SW 1271 (cell line): ENCODE data around the gene FMO1.
A peak's percentile ranks its signal among the peaks of the same experiment; 100 is the strongest.
"Not testable (repeated sequence)": the region's sequence is repeated elsewhere in the genome, so short reads cannot be mapped to it uniquely, and the experiment has no call there.

Source experiments
- DNase-seq, 2 experiments: peaks; one replicate each; lab custom pipeline; 2025; lab: John Stamatoyannopoulos, UW

FMO1 gene

DNA sequence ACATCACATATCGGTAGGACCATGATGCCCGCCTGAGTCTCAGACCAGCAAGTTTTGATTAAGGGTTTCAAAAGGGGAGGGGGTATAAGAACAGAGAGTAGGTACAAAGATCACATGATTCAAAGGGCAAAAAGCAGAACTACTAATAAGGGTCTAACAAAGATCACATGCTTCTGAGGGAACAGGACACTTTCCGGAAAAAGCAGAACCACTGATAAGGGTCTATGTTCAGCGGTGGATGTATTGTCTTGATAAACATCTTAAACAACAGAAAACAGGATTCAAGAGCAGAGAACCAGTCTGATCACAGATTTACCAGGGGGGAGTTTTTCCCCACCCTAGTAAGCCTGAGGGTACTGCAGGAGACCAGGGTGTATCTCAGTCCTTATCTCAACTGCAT lies 12.1 kb upstream of the FMO1 start:
- DNase-seq, result not testable (repeated sequence)

DNA sequence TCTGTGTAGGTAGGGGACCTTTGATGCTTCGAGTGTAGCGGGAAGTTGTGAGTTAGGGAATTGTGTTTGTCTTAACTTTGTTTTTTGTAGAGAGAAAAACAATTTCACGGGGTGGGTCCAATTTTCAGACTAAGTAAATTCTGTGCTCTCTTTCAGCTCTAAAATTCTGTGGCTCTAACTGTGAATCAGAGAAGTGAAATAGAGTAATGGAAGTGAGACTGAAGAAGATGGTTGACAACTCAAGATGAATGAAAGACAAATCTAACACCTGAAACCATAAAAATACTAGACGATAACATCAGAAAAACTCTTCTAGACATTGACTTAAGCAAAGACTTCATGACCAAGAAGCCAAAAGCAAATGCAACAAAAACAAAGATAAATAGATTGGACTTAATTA lies 4.4 kb upstream of the FMO1 start:
- no peak for DNase-seq

DNA sequence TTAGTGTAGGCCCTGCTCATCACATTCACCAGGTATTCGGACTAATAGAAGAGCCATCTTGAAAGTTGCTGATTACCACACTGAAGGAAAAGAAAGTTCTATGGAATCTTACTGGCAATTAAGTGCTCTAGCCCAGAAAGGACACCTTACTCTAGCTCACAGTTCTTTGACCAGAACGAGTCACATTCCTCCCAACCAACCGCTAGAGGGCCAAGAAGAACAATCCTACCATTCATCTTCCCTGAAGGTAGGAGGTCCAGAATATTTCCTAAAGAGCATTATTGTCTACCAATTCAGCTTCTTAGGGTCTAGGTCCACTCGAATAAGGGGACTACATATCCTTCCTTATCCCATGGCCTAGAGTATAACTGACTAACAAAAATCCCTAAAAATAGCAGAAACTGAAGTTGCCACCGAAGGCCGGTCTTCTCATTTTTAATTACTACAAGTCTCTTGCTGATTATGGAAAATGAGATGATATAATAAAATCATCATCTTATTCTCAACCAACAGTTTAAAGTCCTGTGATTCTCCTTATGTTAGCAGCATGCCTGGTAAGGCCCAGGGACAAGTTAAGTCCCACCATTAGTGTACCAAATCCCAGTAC lies 2.7 kb upstream of the FMO1 start:
- DNase-seq, result peak in 1 of 2 experiments; percentile 57

DNA sequence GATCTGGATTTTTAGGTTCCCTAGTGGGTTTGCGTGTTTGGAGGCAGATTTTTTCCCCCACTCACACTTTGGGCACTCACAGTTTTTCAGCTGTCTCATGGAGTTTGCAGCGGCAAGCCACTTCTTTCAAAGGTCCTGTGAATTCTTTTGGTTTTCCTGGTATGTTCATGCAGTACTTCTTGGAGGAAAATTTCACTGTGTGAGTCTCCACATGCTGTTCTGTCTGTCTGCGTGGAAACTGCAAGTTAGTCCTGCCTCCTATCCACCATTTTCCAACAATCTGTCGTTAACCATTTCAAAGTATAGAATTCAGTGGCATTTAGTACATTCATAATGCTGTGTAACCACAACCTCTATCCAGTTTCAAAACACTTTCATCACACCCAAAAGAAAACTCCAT lies 793 bp upstream of the FMO1 start:
- DNase-seq, result no peak

DNA sequence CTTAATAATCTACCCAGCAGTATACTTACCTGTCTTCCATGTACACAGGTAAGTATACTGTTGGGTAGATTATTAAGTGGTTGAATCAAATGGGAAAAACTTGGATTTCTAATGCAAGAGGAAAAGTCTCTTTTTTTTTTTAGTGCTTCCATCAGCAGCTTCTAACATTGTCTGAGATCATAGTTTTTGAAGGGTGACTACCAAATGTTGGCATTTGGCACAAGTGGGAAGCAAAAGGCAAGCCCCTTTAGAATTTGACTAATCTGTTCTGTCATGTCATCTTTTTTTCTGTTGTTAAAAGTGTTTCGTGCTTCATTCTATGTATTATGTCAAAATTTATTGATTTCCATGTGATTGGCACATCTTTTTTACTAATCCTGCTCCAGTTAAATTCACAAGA lies 547 bp downstream of the FMO1 start:
- DNase-seq, result no peak

DNA sequence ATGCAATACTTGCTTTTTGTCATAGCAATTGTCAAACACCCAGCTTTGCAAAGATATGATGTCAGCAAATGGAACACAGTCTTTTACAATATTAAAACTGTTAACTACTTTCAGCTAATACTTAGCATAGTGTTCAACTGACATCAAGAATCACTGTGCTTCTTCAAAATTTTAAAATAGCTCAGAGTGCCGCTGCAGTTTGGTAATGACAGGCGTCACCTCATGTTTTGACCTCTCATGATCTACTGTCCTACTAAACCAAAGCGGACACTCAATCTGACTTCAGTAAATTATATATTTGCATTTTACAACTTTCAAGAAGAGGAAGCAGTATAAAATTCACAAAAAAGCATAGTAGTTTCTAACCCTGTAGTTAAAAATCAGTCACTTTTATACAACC lies 2.0 kb downstream of the FMO1 start:
- DNase-seq, result no peak

DNA sequence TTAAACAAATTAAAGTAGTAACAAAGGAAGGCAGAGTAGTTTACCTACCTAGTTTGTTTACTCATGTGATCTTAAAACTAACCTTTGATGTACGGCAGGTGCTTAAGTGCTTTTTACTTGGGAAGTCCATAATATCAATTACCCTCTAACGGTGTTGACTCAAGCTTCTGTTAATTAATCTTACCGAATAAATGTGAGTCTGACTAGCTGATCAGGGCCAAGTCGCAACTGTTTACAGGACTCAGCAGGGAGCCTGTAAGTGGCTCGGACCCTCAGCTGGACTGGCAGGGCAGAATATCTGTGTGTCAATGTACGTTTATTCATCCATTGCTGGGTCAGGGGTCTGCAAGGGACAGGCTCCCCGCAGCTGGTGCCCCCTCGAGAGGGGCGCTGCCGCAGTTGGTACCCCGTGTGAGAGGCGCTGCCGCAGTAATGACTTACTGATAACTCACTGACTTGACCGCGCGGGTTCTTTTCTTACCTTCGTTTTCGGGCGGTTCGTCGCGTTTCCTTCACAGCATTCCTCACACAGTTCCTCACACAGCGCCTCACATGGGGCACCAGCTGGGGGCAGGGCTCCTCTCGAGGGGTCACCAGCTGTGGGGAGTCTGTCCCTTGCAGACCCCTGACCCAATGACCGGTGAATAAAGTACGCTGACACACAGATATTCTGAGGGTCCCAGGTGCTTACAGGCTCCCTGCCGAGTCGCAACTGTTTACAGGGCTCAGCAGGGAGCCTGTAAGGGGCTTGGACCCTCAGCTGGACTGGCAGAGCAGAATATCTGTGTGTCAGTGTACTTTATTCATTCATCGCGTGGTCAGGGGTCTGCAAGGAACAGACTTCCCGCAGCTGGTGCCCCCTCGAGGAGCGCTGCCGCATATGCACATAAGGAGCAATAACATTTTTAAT lies 3.0 kb downstream of the FMO1 start:
- DNase-seq, result peak in 1 of 2 experiments; percentile 4

DNA sequence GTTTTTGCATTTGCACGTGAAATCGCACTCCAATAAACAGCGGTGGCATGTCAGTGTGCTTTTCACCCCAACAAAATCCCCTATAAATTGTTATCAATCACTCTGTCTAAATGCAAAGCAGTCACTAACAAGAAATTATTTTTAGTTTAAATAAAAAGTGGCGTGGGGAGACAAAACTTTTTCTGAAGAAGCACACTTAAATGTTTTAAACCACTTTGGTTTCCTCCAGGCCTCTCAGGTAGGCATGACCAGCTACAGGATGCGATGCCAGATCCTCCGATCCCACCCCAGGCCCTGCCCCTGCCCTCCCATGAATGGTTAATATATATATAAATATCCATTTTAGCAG lies 3.6 kb downstream of the FMO1 start:
- no peak for DNase-seq

DNA sequence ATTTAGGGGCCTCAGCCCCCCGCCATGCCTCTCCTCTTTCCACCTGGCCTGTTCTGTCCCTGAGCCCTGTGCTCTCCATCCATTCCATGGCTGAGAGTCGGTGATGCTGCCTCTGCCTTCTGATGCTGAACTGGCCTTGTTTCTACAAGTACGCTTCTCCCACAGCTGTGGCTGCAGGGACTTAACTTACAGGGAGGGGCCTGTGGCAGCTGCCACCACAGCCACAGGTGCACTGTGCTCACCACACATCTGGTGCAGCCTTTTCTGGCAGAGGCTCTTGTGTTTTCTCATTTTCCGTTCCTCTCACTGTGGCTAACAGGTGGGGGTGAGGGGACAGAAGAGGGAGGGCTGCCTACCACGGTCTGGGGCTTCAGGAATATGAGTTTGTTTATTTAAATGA lies 4.2 kb downstream of the FMO1 start:
- DNase-seq, result no peak

DNA sequence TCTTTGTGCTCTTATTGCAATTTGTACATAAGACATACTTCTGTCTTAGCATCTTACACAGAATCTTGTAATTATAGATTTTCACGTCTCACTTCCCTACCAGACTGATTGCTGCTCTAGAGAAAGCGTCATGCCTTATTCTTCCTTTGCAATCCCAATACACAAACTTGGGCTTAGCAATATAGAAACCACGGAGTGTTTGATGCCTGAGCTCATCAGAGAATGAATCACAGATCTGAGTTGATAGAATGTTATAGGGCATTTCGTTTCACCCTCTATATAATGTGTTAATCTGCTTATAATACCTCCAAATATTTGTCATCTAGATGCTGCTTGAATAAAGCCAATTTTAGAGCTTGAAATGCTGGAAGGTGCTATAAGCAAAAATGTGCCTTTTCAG lies 6.6 kb downstream of the FMO1 start:
- no peak for DNase-seq

DNA sequence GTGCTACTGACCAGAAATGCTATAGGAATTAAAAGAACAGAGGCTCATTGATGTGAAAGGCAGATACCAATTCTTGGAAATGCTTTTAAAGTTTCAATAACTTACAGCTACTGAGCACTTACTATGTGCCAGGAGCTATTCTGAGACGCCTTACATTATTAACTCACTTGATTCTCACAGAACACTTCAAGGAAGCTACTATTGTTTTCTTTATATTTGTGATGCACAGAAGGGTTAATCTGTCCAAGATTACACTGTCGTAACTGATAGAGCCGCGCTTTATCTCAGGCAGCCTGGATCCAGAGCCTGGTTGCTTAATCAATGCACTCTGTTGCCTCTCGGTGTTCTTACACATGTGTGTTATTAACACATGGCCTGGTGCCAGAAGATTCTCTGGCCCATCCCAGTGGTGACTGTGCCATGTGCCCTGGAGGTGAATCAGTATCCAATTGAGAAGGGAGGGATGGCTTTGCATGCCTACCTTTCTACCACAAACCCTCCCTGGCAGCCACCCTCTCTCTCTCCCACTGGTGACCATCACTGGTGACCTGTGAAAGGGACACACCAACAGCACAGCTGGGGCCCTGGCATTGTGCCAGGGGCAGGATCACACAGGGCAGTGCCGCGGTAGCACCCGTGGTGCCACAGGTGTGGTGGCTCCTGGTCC lies 8.8 kb downstream of the FMO1 start:
- no peak for DNase-seq

DNA sequence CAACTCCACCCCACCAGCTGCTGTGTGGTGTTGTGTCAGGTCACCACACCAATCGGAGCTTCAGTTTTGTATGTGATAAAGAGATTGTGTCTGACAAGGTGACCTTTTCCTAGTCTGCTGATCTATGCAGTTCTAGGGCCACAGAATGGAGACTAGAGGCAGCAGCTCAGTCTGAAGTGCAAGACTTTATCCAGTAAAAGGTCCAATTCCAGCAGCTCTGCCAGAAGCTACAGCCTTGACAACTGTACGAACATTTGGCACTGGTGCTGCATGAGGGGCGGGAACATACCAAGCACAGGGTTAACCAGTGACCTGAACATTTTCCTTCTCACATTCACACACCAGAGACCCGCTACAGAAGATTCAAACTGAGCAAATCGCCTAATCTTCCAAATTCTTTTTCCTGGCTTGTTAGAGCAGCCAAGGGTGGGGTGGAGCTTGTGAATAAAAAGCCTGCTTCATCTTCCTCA lies 9.3 kb downstream of the FMO1 start:
- no peak for DNase-seq

DNA sequence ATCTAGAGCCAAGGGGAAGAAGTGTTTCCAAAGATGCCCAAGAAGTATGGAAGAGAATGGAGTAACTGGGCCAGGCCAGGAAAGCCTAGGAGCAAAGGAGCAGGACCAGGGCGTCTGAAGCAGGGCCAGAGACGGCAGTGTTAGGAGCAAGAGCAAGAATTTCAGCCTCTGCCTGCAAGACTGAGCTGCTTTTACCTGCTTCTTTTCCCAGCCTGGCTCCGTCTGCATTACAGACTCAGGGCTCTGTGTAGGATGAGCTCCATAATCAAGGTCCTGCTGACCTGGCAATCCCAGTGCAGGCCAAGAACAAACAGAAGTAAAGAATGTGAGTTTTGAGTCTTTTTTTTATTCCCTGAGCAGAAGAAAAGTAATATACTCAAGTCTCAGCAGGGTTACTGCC lies 10.1 kb downstream of the FMO1 start:
- DNase-seq, result no peak

DNA sequence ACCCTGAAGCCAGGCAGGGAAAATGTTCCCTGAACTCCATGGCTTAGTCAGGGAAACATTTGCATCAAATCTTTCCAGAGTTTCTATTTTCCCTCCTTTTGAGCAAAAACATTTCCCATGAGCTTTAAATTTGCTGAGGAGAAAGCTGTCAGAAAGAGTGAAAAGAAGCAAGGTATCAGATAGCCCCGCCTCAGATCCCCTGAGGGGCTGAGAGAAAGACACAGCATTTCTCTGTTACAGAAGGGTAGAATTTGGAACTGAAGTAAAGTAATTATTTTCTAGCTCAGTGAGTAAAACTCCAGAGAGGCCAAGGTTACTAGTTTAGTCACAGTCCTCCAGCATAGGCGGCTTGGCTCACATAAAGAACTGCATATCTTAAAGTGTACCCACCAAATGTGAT lies 10.6 kb downstream of the FMO1 start:
- DNase-seq, result no peak

DNA sequence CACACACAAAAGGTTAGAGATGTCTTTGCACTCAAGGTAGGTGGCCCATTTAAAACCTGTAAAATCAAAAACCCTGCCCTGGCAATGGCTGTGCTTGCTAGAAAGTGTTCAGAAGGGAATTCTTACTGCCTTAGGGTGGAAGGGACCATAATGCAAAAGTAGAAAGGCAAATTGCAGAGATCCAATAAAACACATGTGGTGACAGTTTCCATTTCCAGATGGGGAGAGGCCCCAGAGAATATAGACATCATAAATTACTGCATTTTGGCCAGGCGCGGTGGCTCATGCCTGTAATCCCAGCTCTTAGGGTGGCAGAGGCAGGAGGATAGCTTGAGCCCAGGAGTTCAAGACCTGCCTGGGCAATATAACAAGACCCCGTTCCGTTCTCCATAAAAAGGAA lies 13.0 kb downstream of the FMO1 start:
- no peak for DNase-seq

DNA sequence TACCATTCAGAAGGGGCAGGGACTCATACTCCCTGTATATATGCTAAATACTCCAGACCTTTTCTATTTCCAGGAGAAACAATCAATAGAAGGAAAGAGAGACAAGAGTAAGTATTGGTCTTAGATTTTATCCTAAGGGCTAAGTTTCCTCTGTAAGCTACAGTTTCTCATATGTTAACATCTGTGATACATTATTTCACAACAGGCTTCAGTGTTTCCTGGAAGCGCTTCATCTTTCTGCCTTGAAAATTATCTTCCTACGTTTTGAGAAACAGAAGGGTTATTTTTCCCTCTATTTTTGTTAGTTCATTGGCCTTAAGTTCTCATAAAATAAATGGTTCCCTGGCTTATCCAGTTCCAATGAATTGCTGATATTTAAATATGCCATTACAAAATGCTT lies 15.6 kb downstream of the FMO1 start:
- DNase-seq, result no peak

DNA sequence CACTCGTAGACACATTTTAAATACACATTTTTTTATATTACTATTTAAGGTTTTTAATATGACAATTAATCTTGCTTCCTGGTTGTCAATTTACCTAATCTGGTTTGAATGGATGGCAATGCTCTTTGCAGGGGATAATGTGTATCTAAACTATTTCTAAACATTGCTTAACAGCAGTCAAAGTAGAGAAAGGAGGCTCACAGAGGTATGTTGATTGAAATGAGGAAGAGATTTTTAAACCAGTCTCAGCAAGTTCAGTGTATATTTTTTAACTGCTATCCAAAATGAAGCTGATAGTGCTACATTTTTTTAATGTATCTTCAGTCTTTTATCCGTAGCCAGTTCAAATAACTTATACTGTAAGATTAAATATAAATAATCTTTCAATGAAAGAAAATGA lies 17.4 kb downstream of the FMO1 start:
- no peak for DNase-seq

DNA sequence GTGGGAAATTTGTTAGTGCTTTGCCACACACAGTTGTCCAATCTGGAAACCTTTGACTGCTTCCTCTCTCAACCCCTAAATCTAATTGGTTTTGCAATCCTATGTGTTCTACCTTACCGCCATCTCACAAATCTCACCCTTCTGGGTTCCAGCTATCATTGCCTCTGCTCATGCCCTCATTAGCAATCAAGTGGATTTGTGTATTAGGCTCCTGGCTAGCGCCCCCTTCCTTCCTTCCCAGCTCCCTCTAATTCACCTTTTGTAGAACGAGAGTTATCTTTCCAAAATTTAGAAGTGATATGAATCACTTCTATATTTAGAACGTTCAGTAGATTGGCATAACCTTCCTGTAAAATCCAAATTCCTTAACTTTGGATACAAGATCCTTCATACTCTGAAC lies 18.6 kb downstream of the FMO1 start:
- DNase-seq, result no peak

DNA sequence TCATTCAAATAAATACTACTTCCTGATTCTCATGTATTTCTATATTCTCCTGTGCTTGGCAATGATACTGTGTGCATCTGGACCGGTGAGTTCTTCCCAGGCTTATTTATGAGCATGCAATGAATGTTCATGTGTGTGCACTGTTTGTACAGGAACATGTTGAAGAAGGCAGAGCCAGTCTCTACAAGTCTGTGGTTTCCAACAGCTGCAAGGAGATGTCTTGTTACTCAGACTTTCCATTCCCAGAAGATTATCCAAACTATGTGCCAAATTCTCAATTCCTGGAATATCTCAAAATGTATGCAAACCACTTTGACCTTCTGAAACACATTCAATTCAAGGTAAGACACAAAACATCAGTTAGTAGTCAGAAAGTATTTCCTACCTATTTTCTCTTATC lies 19.1 kb downstream of the FMO1 start:
- DNase-seq, result no peak

DNA sequence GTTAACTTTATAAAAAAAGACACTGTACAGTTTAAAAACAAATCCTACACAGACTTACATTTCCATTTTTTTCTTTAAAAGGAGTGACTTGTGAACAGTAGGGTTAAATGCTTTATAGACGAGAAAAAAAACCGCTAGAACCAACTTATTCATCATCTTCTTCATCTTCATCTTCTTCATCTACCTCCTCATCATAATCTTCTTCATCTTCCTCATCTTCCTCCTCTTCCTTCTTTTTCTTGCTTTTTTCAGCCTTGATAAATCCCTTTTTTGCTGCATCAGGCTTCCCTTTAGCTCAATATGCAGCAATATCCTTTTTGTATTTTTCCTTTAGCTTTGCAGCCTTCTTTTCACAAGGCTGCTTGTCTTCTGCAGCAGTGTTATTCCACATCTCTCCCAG lies 22.5 kb downstream of the FMO1 start:
- no peak for DNase-seq

DNA sequence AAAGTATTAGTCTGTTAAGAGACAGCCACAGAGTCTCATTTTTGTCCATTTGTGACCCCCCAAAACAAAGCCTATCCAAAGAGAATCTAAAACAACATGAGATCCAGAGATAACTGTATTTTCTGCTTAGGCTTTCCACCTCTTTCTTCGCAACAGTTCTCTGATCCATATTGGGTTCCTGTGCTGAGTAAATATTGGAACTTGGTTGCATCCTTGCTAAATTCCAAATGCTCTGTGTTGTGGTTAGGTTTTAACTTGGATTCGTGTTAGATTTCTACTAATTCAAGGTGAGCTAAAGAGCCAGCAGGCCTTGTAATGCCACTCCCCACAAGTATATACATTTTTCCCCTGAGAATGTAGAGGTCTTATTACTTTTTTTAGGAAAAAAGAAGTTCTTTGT lies 29.2 kb downstream of the FMO1 start:
- no peak for DNase-seq

DNA sequence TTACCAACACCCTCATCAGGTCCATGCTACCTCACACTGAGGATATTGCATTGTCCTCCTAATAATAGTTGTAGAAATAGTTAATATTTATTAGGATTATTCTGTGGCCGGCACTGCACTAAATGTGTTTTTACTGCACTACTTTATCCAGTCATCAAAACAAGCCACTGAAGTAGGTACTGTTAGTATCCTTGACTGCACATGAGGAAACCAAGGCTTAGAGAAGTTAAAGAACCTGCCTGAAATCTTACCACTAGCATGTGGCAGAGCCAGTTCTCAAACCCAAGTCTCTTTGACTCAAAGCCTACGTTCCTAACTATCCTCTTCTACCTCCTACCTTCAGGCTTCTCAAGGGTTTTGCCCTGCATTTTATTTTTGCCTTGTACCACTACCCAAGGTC lies 30.9 kb downstream of the FMO1 start:
- no peak for DNase-seq

DNA sequence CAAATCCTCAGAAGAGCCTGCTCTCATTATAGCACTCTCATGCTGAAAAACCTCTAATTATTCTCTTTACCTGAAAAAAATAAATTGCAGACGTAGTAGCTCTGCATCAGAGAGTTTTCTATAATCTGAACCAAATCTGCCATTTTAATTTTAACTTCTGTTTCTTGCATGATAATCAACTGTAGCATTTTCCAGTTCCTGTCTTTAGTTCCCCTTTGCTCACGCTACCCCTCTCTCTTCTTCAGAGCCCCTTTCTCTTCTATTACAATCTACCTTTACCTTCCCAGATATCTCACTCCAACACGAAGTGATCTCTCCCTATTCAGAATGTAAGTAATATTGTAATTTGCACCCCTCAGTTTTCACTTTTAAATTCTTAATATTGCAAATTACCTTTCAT lies 31.4 kb downstream of the FMO1 start:
- DNase-seq, result no peak
